22Rv1 (cell line): ENCODE results near the gene SLC2A2.

Source experiments
- ZFX ChIP-seq: fragments of 450-650 bp; IDR thresholded peaks from 2 replicates; pipeline ENCODE4 v1.6.1; 2017; ENCODE audit warnings: antibody characterized with exemption, borderline replicate concordance
- TF ChIP-seq, protein P1 (sequence below): fragments of 450-650 bp; IDR thresholded peaks from 2 replicates; pipeline ENCODE4 v1.5.1; 2017; ENCODE audit warnings: mild to moderate bottlenecking

GRCh38 chr3:171028779-171029232 is 2.3 kb upstream of the SLC2A2 start:
- TF ChIP-seq, protein P1, sequence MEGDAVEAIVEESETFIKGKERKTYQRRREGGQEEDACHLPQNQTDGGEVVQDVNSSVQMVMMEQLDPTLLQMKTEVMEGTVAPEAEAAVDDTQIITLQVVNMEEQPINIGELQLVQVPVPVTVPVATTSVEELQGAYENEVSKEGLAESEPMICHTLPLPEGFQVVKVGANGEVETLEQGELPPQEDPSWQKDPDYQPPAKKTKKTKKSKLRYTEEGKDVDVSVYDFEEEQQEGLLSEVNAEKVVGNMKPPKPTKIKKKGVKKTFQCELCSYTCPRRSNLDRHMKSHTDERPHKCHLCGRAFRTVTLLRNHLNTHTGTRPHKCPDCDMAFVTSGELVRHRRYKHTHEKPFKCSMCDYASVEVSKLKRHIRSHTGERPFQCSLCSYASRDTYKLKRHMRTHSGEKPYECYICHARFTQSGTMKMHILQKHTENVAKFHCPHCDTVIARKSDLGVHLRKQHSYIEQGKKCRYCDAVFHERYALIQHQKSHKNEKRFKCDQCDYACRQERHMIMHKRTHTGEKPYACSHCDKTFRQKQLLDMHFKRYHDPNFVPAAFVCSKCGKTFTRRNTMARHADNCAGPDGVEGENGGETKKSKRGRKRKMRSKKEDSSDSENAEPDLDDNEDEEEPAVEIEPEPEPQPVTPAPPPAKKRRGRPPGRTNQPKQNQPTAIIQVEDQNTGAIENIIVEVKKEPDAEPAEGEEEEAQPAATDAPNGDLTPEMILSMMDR, result no peak
- TF ChIP-seq ZFX, result no peak
